Measurements from ENCODE around the gene SLC39A5. TPM values are rescaled to one million over a fixed set of nuclear protein-coding genes. Genes with fewer than 3 reads are reported as not detected.
A peak's percentile ranks its signal among the peaks of the same experiment; 100 is the strongest.

SLC39A5 gene
- polyA plus RNA-seq, 1 of the 3 experiments (the other 2 are of a cell fraction), result 0.12 TPM

DNA sequence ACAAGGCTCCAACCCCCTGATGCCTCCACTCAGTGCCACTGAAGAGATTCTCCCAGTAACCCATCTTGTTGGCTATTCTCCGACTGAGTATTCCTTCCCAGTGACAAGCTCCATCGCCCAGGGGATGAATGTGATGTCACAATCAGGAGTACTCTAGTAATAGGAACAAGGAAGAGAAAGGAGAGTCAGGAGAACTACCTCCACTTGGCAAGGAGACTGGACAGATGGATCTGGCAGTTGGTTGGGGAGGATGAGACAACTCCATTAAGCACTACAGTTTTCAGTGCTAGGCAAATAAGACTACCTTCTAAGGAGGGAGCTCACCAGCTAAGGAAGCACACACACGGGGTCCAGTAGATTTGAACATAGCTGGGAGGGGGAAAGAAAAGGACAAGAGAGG is 13.4 kb upstream of the SLC39A5 start (continued):
- TF ChIP-seq, protein P1, sequence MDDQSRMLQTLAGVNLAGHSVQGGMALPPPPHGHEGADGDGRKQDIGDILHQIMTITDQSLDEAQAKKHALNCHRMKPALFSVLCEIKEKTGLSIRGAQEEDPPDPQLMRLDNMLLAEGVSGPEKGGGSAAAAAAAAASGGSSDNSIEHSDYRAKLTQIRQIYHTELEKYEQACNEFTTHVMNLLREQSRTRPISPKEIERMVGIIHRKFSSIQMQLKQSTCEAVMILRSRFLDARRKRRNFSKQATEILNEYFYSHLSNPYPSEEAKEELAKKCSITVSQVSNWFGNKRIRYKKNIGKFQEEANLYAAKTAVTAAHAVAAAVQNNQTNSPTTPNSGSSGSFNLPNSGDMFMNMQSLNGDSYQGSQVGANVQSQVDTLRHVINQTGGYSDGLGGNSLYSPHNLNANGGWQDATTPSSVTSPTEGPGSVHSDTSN (IDR thresholded peaks at IDR 0.05), result no peak
- no peak for TF ChIP-seq CHD2 (IDR thresholded peaks at IDR 0.05; ENCODE audit: low read length, partially characterized antibody)
- no peak for TF ChIP-seq RCOR1 (IDR thresholded peaks at IDR 0.05; ENCODE audit: low read length)
- TF ChIP-seq TAF1 (IDR thresholded peaks at IDR 0.05; ENCODE audit: borderline replicate concordance, low read depth, low read length), result no peak

DNA sequence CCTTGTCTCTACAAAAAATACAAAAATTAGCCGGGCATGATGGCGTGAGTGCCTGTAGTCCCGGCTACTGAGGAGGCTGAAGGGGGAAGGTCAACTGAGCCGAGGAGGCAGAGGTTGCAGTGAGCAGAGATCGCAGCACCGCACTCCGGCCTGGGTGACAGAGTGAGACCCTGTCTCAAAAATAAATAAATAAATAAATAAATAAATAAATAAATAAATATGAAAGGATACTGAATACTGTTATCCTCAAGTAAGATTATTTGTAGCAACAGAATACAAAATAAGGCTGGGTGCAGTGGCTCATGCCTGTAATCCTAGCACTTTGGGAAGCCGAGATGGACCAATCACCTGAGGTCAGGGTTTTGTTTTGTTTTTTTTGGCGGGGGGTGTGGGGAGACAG is 10.0 kb upstream of the SLC39A5 start:
- H3K27ac ChIP-seq (ENCODE audit: low read depth in 2 of 2, low read length in 1 of 2), result peak overlapping the region in 1 of 2 experiments; percentile 98; a peak in 2 of 4 replicates
- 98% methylated on average over 9 of the region's 9 CpGs for WGBS (ENCODE audit: low lambda C conversion rate)
- peak overlapping the region; percentile 80 for H3K4me2 ChIP-seq
- H3K4me3 ChIP-seq (ENCODE audit: low read depth in 2 of 2, low read length in 1 of 2), result peak overlapping the region in 1 of 2 experiments; percentile 85; a peak in 1 of 4 replicates
- no peaks in the 10 kb centered on the region for H3K9me3 ChIP-seq
- no peaks in the 10 kb centered on the region for H3K9me2 ChIP-seq
- no peak for TF ChIP-seq YY1 (IDR thresholded peaks at IDR 0.05; ENCODE audit: low read depth)
- no peak for TF ChIP-seq EP300 (IDR thresholded peaks at IDR 0.05; ENCODE audit: borderline replicate concordance in 1 of 2, low read depth in 1 of 2, low read length in 1 of 2)
- TF ChIP-seq, protein P2, sequence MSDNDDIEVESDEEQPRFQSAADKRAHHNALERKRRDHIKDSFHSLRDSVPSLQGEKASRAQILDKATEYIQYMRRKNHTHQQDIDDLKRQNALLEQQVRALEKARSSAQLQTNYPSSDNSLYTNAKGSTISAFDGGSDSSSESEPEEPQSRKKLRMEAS (IDR thresholded peaks at IDR 0.05; ENCODE audit: low read depth), result no peak
- TF ChIP-seq TAF1 (IDR thresholded peaks at IDR 0.05; ENCODE audit: borderline replicate concordance, low read depth, low read length), result no peak
- TF ChIP-seq MXI1 (IDR thresholded peaks at IDR 0.05; ENCODE audit: low read depth, low read length), result no peak
- TF ChIP-seq SMC3 (IDR thresholded peaks at IDR 0.05; ENCODE audit: low read depth, low read length), result no peak
- no peak for TF ChIP-seq RAD21 (IDR thresholded peaks at IDR 0.05; ENCODE audit: low read length)
- TF ChIP-seq MEF2A (IDR thresholded peaks at IDR 0.05; ENCODE audit: borderline replicate concordance, low read depth), result no peak
- no peak for TF ChIP-seq RFX5 (IDR thresholded peaks at IDR 0.05; ENCODE audit: low read length)
- H3F3A ChIP-seq (replicated peaks; ENCODE audit: insufficient read depth), result peaks cover 22% of the 10 kb centered on the region
- H2AFZ ChIP-seq (ENCODE audit: low read depth), result no peak overlapping the region
- peaks cover 8 to 16% of the 10 kb centered on the region in 2 experiments; a peak in 2 of 4 replicates for H3K4me1 ChIP-seq (ENCODE audit: control insufficient read depth in 1 of 2, insufficient read depth in 2 of 2, low read depth in 1 of 2, low read length in 1 of 2)
- peaks cover 62% of the 10 kb centered on the region for H3K79me2 ChIP-seq (ENCODE audit: insufficient read depth)
- H3K9ac ChIP-seq, result 0 out of 2 replicates have a peak overlapping the region, but pooled peaks have one; percentile 96
- no peak for DNase-seq
- POLR2A ChIA-PET, result interaction anchor here (3.0 kb wide), 1 partner anchor 12 kb away, joined by 23 read pairs; no protein-coding TSS in a partner anchor
- no peaks in the 10 kb centered on the region for H3K27me3 ChIP-seq (ENCODE audit: insufficient read depth)
- peaks cover 9 to 10% of the 10 kb centered on the region in 2 experiments for H3K36me3 ChIP-seq (replicated peaks in 1 of 2; ENCODE audit: control insufficient read depth in 1 of 2, insufficient read depth in 2 of 2, low read length in 1 of 2)
- CTCF ChIA-PET, result interaction anchor here (1.4 to 4.1 kb wide), 4 partner anchors 13 to 245 kb away, joined by 4 to 47 read pairs (median 32); partner anchors contain the start of genes ANKRD52 and SMARCC2
- no peaks in the 10 kb centered on the region for H4K20me1 ChIP-seq (ENCODE audit: insufficient read depth)

DNA sequence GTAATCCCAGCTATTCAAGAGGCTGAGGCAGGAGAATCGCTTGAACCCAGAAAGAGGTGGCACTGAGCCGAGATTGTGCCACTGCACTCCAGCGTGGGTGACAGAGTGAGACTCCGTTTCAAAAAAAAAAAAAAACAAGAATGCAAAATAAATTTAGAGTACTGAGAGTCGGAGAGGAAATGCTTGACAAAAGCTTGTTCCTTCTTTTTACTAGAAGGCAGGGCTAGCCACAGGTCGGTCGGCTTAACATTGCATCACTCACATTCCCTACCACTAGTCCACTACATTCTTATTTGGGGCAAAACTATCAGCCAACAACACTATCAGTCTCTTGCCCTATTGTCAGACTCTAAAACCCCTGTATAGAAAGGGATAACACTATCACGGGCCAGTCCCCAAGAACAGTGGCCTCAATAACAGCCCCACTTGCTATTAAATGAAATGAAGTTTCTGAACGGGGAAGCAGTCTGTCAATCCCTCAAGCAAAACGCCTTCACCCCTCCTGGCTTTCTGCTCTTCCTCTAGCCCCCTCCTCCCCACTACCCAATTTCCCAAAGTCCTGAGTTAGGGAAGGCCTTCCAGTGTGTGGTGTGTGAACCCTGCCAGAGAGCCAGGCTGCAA is 9.1 kb upstream of the SLC39A5 start:
- TF ChIP-seq, protein P1 (IDR thresholded peaks at IDR 0.05), result no peak
- peak; percentile 54; the same call in 1 of the 2 replicates for TF ChIP-seq POLR2AphosphoS5 (IDR thresholded peaks at IDR 0.05; ENCODE audit: low read depth, low read length)
- Histone ChIP-seq H3K4me3 (ENCODE audit: low read depth in 2 of 2, low read length in 1 of 2) (peak overlapping the region; percentile 71 to 85), H2AFZ (ENCODE audit: low read depth) (no peak overlapping the region), H3K27ac (ENCODE audit: low read depth in 2 of 2, low read length in 1 of 2) (peak overlapping the region; percentile 93 to 98), H3K79me2 (ENCODE audit: insufficient read depth) (peaks cover 53% of the 10 kb centered on the region), H3K9me2 (no peaks in the 10 kb centered on the region), H3K36me3 (replicated peaks in 1 of 2; ENCODE audit: control insufficient read depth in 1 of 2, insufficient read depth in 2 of 2, low read length in 1 of 2) (peaks cover 5 to 7% of the 10 kb centered on the region in 2 experiments), H3F3A (replicated peaks; ENCODE audit: insufficient read depth) (peaks cover 22% of the 10 kb centered on the region), H3K9ac (peak overlapping the region; percentile 96), H3K4me2 (peak overlapping the region; percentile 80), H3K4me1 (ENCODE audit: control insufficient read depth in 1 of 2, insufficient read depth in 2 of 2, low read depth in 1 of 2, low read length in 1 of 2) (peaks cover 13 to 22% of the 10 kb centered on the region in 2 experiments; a peak in 2 of 4 replicates), H3K9me3 (no peaks in the 10 kb centered on the region), H4K20me1 (ENCODE audit: insufficient read depth) (no peaks in the 10 kb centered on the region), H3K27me3 (ENCODE audit: insufficient read depth) (no peaks in the 10 kb centered on the region)
- CTCF ChIA-PET, result interaction anchor here (1.4 to 4.1 kb wide), 5 partner anchors 14 to 244 kb away, joined by 4 to 47 read pairs (median 23); partner anchors contain the start of genes ANKRD52, SMARCC2 and ZC3H10
- 25% methylated on average over 10 of the region's 10 CpGs for WGBS (ENCODE audit: low lambda C conversion rate)
- DNase-seq, result no peak
- POLR2A ChIA-PET, result interaction anchor here (0.7 to 3.0 kb wide), 5 partner anchors 13 to 93 kb away, joined by 3 to 23 read pairs (median 7); partner anchors contain the start of genes COQ10A, ESYT1 and SMARCC2
